Suppressor macrophage (primary cell): ENCODE results near the gene AGTRAP.

Source experiments
- DNase-seq, 4 experiments: peaks; one replicate each; pipeline ENCODE4 v3.0.0-alpha.2; 2020 to 2022
- total RNA-seq, 17 experiments: gene quantifications; one replicate each; lab custom pipeline; 2026; ENCODE audit warnings: mixed read lengths in 6 of 17, inconsistent platforms in 3 of 17; lab: John Stamatoyannopoulos, UW

Gene AGTRAP, protein sequence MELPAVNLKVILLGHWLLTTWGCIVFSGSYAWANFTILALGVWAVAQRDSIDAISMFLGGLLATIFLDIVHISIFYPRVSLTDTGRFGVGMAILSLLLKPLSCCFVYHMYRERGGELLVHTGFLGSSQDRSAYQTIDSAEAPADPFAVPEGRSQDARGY
- total RNA-seq: 14.5 to 46.9 (median 29.8) reads per million in 17 experiments

DNA sequence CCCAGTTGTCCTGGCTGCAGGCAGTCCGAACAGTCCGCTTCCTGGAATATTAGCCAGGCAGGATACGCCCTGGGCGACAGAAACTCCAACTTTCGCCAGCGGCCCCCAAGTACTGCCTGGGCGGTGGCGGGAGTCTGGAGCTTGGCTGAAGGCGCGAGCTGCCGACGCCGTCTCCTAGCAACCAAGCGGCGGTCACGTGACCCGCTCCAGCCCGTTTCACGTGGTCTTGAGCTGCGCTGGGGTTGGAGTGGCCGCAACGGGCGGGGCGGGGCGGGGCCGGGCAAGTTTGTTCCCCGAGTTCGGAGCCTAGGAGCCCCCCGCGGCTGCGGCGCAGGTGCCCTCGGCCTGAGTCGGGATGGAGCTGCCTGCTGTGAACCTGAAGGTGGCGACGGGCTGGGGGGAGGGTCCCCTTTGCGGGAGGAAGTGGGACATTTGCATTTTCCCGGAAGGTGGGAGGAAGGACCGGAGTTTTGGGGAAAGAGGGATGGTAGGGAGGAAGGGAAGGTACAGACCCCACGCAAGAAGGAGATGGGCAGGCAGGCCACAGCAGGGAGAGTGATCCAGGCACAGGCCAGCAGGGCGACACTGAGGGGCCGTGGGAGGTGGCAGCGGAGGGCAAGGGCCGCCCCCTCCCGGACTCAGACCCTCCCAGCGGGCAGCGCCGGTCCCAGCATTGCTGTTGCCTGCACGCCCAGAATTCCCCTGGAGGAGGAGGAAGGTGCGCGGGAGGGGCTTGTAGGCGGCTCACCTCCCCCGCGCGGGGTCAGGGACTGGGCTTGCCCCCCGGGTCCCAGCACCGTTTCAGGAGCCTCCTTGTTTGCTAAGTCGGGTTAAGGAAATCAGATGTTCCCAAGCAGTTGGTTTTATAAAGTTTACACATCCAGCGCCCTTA lies at the start of gene AGTRAP:
Gene AGTRAP, plus strand, starts transcription at position 283 of the 892 bp plus-strand sequence. Its CDS starts 73 bp downstream, at position 356.
- DNase-seq: peak; percentile 92 to 97 (median 96)

DNA sequence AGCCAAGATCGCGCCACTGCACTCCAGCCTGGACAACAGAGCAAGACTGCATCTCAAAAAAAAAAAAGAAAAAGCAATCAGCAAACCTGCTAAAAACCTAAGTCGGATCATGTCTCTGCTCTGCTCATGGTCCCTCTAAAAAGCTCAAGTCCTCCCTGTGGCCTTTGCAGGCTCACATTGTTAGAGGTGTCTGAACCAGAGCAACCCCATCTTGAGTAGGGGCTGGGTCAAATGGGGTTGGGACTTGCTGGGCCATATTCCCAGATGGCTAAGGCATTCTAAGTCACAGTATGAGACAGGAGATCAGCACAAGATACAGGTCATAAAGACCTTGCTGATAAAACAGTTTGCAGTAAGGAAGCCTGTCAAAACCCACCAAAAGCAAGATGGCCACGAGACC lies 47.4 kb upstream of the AGTRAP start:
- no peak for DNase-seq

DNA sequence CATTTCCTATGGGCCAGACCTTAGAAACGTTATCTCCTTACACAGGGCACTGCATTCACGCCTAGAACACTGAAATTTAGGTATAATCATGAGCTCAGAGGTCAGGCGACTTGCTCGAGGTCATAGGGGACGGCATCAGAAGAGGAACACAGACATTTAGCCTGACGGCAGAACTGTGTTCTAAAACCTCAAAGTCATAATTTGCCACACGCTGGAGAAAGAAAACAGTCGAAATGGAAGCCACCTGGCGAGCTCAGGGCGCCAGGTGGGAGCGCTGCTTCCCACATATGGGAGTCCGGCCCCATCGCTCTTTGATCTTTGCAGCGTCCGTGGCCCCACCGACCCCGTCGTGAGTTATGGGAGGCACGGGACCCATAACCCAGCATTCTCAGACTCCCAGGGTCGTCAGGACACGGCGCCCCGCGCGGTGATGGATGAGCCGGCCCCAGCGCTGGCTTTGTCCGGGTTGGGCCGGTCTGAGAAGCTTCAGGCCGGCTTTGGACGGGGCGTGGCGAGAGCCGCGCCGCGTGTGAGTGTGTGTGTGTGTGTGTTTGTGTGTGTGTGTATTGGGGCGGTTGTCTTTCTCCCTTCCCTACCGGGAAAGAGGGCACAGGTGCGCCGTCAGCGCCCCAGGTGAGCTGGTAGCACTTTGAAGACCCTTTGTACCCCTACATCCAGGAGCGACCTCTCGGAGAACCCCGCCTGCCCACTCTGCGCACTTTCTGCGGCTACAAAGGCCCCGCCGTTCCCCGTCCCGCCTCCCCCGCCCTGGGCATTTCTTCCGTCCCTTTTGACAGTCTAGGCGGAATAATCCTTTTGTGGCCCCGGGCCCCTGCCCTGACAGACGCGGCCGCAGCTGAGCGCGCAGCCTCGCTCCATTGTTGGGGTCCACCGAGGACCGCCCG lies 45.3 kb upstream of the AGTRAP start:
- DNase-seq: peak; percentile 31 to 67 (median 60)

DNA sequence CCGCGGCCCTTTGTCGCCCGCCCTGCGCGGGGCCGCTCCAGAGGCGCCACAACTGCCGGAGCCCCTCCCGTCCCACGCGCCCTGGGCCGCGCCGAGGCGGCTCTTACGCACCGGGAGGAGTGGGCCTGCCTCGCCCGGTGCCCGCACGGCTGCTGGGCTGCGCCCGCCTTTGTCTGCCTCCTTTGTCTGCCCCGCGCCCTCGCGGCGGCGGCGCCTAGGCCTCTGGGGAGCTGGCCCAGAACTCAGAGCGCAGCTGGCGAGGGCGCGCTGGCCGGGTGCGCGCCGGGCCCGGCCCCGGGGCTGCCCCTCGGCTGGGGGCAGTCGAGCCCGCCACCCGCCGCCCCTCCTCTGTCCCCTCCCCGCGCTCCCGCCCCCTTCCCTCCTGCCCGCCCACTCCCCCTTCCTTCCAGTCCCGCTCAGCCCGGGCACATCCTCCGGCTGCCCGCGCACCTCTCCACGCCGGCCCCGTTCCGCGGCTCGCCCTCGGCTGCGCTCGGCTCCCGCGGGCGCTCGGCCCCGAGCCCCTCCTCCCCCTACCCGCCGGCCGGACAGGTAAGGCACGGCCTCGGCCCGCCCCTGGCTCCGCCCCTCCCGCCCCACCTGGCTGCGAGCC lies 44.5 kb upstream of the AGTRAP start, which contains the start of gene DRAXIN:
Gene DRAXIN, plus strand, starts transcription at position 409 of the 613 bp plus-strand sequence. CDS start 14,549 bp downstream, outside the sequence.
- DNase-seq: peak in 3 of 4 experiments; percentile 13 to 48 (median 36)

DNA sequence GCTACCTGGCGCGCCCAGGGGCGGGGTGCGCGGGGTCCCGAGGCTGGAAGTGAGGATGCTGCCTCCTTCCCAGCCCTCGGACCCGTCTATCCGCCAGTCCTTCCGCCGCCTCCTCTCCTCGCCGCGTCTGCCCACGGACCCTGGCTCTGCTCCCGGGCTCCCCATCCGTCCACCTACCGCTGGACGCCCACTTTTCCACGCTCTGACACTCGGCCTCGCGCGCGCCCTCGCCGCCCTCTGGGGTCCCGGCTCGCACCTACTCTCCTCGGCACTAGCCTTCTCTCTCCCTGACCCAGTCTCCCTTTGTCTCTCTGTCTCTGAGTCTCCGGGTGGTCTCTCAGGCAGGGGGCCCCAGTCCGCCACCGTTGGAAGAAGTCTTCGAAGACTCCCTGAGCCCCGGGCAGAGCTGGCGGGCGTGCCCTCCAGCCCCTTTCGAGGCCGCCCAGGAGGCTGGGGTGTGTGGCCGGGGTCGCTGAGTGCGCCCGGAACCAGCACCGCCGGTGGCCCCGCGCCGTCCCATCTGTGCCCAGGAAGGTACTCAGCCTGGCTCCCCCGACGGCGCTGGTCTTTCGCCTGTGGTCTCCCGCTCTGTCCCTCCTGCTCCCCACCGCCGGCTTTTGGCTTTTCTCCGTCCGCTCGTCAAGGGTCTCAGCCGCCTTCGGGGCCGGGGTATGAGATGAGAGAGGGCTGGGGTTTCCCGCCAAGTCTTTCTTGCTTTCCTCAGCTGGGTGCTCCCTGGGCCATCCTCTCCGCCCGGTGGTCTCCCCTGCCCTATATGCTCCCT lies 43.8 kb upstream of the AGTRAP start:
- DNase-seq: peak in 1 of 4 experiments; percentile 30

DNA sequence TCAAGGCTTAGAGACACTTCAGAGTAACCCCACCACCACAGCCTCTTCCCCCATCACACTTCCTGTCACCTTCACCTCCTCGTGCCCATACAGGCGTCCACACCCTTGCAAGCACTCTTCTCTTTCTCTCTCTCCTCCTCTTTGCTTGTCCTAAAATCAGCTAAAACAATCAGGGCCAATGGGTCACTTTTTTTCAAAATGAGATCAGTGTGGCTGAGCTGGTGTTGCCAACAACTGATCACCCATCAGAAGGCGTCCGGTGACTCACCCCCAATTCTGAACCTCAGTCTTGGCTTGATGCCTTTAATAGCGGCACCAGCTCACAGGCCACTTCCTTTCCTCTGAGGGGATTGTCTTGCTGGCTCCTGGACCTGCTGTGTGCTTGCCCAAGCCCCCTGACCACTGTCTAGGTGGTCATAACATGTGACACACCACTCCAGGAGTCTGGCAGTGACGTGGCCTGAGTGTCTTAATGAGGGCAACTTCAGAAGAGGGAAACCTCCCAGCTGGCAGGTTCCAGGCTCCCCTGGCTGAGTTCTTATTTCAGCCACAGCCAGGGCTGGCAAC lies 42.8 kb upstream of the AGTRAP start:
- peak; percentile 79 to 91 (median 84) for DNase-seq

DNA sequence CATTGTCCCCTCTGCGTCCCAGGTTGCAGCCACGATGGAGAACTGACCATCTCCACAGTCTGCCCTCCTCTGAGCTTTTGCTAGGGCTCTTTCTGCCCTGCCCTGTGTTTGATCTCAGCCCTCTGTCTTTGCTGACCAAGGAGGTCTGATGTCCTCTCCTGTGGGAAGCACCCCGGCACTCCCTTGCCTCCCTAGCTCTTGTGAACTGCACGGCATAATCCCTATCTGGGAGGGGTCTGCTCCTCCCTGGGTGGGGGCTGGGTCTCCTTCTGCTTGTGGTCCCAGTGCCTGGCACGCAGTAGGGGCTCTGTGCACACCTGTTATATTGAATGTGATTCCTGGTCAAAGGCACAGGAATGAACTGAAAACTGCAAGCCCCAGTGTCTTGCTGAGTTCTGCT lies 42.0 kb upstream of the AGTRAP start:
- no peak for DNase-seq

DNA sequence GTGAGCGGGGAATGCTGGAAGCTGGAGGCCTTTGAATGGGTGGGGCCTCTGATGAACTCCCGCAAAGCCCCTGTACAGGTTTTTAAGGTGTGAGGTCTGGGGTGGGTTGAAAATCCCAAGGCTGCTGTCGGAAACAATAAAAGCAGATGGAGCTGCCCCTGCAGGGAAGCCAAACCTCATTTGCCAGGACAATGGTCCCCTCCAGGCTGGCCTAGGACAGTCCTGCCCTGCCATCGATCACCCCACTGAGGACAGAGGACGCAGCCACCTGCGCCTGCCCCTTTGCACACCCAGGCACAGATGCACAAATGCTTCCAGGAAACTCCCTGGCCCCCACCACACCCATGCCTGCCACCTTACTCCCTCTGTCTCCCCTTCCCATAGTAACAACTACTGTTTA lies 40.1 kb upstream of the AGTRAP start:
- DNase-seq: no peak

DNA sequence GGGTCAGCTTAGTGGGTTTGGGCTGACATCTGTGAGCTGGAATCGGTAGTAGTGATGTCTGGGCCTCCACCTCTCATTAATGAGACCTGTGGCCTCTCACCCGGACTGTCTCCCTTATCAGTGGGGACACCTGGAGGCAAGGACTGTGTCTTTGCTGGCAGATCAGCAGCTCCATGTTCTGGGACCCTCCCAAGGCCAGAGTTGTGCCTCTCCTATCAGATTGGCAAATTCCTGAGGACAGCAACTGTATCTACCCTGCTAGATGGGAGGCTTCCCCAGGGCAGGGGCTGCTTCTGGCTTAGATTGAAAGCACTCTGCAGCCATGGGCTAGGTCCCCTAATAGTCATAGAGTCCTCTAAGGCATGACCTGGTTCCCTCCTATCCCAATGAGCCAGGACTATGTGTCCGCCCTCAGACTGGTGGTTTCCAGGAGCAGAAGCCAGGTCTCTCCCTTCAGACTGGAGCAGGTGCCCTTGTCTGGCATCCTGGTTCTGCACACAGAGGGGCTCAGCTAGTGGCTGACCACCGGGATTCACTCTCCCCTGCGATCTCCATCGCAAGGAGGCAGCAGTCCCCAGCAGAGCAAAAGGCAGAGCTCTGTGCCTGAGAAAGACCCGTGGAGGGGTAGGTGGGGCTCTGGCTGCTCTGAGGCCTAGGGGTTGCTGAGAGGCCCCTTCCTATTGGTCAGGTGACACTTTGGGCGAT lies 38.6 kb upstream of the AGTRAP start:
- no peak for DNase-seq

DNA sequence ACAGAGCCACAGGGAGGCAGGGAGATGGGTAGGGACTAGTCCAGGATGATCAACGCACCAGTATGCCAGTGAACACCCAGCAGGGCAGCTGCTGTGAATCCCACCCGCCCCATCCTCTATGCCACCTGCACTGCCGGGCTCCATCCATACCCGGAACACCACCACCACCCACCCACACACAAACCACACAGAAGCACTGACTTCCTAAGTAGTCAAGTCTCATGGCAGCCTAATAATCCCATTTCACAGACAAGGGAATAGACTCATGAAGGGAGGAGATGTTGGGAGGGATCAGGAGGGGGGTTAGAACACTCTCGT lies 38.1 kb upstream of the AGTRAP start:
- DNase-seq: no peak

DNA sequence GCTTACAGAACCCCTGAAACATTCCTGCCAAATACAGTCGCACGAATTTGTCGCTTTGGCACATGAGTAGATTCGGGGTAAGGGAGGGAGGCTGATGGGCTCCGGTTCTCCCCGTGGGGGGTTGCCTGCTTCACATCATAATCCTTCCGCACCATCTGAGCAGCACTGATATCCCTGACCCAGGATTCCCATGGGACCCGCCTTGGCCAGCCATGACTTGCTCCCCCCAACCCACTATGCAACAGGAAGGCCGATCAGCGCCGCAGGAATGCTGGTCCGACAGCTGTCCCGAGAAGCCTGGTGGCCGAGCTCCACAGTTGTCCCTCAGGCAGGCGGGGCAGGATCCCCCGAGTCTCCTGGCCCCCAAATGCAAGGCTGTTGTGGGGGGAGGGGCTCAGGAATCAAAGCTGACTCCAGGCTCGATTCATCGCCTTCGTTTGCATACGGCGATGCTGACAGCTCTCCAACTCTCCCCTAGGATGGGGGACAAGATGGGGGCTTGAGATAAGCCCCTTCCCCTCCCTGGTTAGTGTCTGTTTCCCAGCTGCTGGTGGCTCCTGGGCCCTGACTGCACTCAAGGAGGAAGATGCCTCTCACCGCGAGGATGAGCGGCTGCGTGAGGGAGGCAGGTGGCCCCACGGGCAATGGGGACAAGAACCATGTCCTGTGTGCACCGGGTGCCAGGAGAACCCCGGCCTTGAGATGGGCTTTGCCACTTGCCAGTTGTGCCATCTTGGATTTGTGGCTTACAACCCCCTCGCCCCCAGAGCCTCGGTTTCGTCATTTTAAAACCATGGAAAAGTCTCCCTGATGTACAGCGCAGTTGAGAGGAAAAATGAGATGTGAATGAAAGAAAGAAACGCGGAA lies 35.1 kb upstream of the AGTRAP start:
- DNase-seq: no peak

DNA sequence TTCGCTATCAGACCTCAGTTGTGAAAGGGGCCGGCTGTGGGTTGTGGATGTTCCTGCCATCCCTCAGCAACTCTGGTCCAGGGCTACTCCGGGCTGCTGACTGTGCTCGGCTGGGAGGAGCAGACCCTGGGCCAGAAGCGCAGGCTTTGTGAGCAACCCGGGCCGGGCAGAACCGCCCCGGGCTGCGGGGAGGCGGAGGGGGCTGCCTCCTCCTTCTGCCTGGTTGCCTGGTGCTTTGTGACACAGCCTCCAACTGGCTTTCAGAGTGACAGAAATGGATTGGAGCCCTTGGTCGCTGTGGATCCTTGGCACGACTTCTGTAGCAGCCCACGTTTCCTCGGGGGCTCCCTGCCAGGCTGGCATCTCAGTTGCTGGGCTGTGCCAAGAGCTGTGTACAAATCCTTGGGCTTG lies 34.4 kb upstream of the AGTRAP start:
- no peak for DNase-seq

DNA sequence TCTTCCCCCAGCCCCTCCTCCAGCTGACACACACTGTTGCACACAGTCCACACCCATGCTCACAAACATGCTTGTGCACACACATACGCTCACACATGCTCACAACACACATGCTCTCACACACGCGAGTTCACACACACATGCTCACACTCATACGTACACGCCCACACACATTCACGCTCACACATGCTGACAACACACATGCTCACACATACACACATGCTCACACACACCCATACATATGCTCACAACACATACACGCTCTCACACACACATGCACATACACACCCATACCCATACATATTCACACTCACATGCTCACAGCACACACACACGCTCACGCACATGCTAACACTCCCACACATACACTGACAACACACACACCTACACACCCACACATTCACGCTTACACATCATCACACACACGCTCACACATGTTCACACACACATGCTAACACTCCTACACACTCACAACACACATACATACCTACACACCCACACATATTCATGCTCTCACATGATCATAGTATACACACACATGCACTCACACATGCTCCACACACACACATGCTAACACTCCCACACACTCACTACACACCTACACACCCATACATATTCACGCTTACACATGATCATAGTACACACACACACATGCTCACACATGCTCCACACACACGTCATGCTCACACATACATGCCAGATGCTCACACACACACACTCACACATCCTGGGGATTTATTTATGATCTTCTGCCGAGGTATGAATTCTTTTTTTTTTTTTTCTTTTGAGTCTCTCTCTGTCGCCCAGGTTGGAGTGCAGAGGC lies 33.7 kb upstream of the AGTRAP start:
- no peak for DNase-seq

DNA sequence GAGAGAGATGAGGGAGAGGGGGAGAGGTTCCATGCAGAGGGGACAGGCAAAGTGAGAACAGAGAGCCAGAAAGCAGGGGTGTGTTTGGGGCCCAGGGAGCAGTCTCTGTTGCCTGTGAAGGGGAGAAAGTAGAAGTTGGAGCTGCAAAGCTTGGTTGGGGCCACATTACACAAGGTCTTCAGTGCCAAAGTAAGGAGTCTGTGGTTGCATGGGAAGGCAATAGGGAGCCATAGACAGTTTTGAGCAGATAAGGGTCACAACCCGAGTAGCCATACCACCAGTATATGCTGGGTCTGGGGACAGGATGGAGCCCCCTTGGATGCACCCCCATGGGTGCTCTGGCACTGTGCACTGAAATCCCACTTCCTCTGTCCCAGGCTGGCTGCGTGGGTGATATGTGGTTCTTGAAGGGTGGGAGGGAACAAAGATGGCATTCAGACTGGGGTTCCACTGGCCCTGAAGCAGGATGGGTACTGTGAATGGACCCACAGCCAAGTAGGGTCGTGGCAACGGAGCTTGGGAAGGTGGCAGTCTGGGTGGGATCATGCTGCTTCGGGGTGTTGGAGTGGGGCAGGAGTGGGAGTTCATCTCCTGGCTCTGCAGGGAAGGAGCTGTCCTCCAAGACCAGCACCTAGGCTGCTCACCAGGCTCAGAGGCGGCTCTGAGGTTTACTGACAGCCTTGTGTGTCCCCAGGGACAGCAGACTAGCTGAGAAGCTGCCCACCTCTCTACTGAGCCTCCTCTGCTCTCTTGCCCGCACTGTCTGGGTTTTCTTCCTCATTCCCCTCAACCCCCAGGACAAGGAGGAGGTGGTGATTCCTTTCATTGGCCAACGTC lies 32.4 kb upstream of the AGTRAP start:
- DNase-seq: peak in 3 of 4 experiments; percentile 21 to 46 (median 35)

DNA sequence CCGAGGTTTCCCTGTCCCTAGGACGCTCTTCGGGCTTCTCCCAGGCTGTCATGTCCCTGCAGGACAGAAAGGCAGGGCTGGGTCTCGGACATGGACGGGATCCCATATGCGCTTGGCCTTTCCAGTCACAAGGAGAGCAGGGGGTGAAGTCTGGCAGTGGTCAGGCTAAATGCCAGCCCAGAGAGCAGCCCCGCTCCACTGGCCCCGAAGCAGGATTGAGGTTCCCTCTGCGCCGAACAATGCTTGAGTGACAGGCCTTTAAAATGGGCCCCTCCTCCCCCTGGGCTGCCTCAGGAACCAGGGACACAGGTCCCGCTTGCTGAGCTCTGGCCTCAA lies 31.8 kb upstream of the AGTRAP start:
- DNase-seq: no peak

DNA sequence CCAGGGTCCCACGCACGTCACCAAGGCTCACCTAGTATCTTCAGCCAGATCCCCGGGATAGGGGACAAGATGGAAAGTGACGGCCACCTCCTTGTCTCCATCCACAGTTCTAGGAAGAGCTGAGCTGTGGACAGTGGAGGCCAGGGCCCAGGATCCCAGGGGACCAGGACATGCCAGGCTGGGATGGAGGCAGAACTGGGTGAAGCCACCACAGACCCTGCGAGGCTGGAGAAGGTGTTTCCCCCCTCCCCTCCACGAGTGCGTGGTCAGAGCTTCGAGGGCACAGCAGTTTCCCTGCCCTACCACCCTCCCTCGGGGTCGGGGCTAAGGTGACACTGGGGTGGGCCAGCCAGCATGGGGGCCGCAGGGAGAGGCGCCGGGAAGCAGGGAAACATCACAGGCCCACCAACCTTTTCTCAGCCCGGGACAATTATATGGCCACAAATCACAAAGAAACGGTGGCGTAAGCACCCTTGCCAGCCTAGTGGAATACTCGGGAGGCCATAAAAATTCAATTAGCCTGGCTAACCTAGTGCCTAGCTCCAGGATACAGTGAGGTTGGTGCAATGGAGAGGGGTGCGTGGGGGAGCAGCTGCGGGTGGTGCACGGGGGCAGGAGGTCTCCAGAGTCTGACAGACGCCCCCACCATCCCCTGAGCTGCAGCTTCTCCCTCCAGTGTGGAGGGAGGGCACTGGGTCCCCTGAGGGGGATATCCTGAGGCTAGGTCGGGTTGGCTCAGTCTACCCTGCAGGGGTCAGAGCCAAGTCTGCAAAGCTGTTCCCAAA lies 31.1 kb upstream of the AGTRAP start:
- no peak for DNase-seq

DNA sequence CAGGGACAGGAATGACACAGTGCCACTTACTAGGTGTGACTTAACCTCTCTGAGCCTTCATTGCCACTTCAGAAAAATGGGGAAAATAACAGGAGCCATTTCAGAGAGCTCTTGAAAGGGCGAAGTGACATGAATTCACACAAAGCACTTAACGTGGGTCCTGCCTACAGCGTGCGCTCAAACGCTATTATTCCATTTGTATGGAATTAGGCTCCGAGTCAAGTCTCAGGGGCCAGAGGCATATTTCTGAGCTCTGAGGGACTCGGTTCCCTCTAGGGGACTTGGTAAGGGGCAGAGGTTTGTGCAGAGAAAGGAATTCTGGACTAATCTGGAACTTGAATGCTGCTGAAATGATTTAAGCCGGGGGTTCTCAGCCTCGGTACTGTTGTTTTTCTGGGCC lies 30.3 kb upstream of the AGTRAP start:
- DNase-seq: no peak
